OCI-LY3 (cell line): ENCODE measurements around the gene STK39.

Source experiments
- EZH2phosphoT487 ChIP-seq: fragments of 200-600 bp; shearing (Covaris generic); IDR thresholded peaks from 2 replicates; pipeline ENCODE4 v1.6.1; 2018; ENCODE audit warnings: antibody characterized with exemption, mixed run types, low read depth
- TF ChIP-seq, protein P1 (sequence below): fragments of 200-600, 300-600 bp; sonication (generic); IDR thresholded peaks from 2 replicates; pipeline ENCODE4 v1.5.1; 2014; ENCODE audit warnings: antibody characterized with exemption, low read length, low read depth

DNA sequence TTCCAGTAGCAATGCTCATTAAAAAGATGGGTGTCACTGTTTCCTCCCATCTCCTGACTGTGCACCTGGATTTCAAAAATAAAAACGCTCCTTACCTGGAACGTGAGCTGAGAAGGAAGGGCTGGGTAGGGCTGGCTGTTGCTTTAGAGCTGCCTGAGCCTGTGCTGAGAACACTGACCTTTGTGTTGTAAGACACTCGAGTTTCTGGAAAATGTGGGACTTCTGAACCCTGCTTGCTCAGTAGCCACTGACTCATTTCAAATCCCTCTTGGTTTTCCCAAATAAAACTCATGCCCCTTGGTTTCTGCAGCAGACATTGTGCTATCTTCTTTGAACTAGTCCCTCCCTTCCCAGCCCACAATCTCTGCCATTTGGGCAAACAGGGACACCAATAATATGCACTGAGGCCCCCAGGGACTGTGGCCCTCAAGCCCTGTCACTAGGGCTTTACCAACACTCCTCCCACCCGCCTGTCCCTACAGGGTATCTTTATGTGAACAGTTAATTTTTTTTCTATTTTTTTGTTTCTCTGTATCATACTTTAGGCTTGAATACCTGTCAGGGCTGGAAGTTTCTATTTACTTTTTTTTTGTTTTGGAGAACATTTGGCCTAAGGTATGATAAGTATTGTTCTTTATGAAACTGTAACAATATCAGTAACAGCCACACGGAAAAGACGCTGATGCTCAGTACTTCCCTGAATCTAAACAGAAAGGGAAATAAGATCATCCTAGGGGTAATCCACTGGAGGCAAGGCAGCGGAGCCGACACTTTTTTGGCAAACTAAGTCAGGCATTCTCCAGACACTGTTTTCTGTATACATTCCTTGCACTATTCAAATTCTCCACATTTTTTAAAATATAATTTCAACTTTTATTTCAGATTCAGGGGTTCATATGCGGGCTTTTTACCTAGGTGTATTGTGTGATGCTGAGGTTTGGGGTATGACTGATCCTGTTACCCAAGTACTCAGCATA lies 280.2 kb downstream of the STK39 start:
- TF ChIP-seq, protein P1, sequence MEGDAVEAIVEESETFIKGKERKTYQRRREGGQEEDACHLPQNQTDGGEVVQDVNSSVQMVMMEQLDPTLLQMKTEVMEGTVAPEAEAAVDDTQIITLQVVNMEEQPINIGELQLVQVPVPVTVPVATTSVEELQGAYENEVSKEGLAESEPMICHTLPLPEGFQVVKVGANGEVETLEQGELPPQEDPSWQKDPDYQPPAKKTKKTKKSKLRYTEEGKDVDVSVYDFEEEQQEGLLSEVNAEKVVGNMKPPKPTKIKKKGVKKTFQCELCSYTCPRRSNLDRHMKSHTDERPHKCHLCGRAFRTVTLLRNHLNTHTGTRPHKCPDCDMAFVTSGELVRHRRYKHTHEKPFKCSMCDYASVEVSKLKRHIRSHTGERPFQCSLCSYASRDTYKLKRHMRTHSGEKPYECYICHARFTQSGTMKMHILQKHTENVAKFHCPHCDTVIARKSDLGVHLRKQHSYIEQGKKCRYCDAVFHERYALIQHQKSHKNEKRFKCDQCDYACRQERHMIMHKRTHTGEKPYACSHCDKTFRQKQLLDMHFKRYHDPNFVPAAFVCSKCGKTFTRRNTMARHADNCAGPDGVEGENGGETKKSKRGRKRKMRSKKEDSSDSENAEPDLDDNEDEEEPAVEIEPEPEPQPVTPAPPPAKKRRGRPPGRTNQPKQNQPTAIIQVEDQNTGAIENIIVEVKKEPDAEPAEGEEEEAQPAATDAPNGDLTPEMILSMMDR, result no peak
- no peak for TF ChIP-seq EZH2phosphoT487
